Stimulated activated CD8-positive, alpha-beta memory T cell treated with anti-CD3 and anti-CD28 coated beads, Interleukin-4, amount 100 ng/mL, for 1 hour (primary cell): Measurements from ENCODE around the gene HBS1L.
A peak's percentile ranks its signal among the peaks of the same experiment; 100 is the strongest.

Experiments used
- DNase-seq, 2 donors: peaks; one replicate each; pipeline ENCODE4 v3.0.0-alpha.2; 2020; ENCODE audit warnings: low read depth in 2 of 2, low spot score in 1 of 2

Gene HBS1L

GRCh38 chr6:135054569-135055498 is at the start of gene HBS1L:
Gene HBS1L, minus strand, starts transcription at chr6:135054822. Its CDS starts 131 bp downstream, at chr6:135054691.
- DNase-seq = peak; percentile 90 to 95

- DNase-seq = no peak
Observed at GRCh38 chr6:135104199-135104598, 49.6 kb upstream of the HBS1L start.

GRCh38 chr6:135102191-135102590 is 47.6 kb upstream of the HBS1L start:
- no peak for DNase-seq

GRCh38 chr6:135097172-135097571 is 42.5 kb upstream of the HBS1L start:
- no peak for DNase-seq

- no peak for DNase-seq
Observed at GRCh38 chr6:135096403-135097130, 41.9 kb upstream of the HBS1L start.

GRCh38 chr6:135095716-135096115 is 41.1 kb upstream of the HBS1L start:
- DNase-seq = no peak

GRCh38 chr6:135094403-135094821 is 39.8 kb upstream of the HBS1L start:
- DNase-seq = no peak

- no peak for DNase-seq
Observed at GRCh38 chr6:135093578-135093977, 39.0 kb upstream of the HBS1L start.

GRCh38 chr6:135092724-135093123 is 38.1 kb upstream of the HBS1L start:
- no peak for DNase-seq

- DNase-seq = no peak
Observed at GRCh38 chr6:135090819-135091218, 36.2 kb upstream of the HBS1L start.

- DNase-seq = no peak
Observed at GRCh38 chr6:135089901-135090300, 35.3 kb upstream of the HBS1L start.

- DNase-seq = no peak
Observed at GRCh38 chr6:135088818-135089809, 34.5 kb upstream of the HBS1L start.

- no peak for DNase-seq
Observed at GRCh38 chr6:135088281-135088680, 33.7 kb upstream of the HBS1L start.

- no peak for DNase-seq
Observed at GRCh38 chr6:135087803-135088202, 33.2 kb upstream of the HBS1L start.

- no peak for DNase-seq
Observed at GRCh38 chr6:135087403-135087802, 32.8 kb upstream of the HBS1L start.

- no peak for DNase-seq
Observed at GRCh38 chr6:135086414-135086764, 31.8 kb upstream of the HBS1L start.

GRCh38 chr6:135085700-135086413 is 31.2 kb upstream of the HBS1L start:
- DNase-seq = no peak

GRCh38 chr6:135084916-135085269 is 30.3 kb upstream of the HBS1L start:
- DNase-seq = no peak

GRCh38 chr6:135084001-135084915 is 29.6 kb upstream of the HBS1L start:
- DNase-seq = no peak
